ENCODE measurements around the gene EYS.

Gene EYS

DNA sequence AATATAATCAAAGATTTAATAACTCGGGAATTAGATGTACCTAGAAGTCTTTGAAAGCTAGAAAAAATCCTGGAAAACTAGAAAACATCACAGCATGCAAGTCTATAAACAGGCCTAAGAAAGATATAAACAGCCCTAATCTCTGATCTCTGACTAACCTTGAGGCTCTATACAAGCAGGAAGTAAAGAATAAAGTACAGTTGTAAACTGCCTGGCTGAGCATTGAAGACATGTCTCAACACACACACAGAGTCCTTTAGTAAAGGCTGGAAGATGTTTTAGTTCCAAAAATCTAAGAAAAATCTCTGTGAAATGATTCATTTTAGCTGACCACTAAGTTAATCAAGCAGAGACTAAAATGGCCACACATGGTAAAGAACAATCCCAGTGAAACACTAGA, 774.5 kb downstream of the EYS start:
- DNase-seq = no peak

DNA sequence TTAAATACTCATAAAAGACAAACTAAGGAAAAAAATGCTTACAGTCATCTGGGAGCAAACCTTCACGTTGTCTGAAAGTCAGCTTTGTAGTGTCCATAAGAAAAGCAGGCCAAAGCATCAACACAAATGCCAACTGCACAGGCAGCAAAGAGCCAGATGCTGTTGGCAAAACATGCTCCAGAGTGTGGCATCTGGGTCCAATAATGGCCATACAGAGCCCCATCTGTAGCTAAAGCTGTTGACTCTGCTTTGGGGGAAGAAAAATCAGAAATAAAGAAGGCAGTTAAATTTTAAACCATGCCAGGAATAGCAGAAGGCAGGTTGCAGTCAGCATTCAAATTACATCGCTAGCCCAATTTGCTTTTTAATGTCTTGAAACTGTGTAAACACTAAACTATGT, 776.3 kb downstream of the EYS start:
- DNase-seq = no peak

GRCh38 chr6:64926051-64926450, 781.0 kb downstream of the EYS start:
- DNase-seq = no peak

GRCh38 chr6:64920257-64920656, 786.8 kb downstream of the EYS start:
- no peak for DNase-seq

GRCh38 chr6:64914124-64914523, 792.9 kb downstream of the EYS start:
- no peak for DNase-seq

- no peak for DNase-seq
Measured at GRCh38 chr6:64912966-64913365, 794.1 kb downstream of the EYS start.

DNA sequence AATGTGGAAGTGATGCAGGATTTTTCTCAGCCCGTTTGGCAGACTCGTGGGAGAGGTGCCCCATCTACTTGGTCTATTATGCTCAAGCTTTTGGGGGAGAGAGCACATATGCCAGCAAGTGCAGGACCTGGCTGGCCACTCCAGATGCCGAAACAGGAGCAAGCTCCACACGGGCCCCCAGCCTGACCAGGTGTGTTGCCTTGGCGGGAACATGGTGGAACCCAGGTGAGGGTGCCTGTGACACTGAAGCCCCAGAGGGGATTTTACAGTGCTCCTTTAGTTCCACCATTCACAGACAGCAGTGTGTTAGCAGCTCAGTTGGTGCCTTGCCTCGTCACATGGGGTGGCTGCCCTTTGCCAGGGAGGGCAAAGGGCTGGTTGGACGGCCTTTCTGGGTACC, 798.9 kb downstream of the EYS start:
- no peak for DNase-seq

GRCh38 chr6:64904616-64905015, 802.4 kb downstream of the EYS start:
- DNase-seq = no peak

GRCh38 chr6:64902596-64902995, 804.4 kb downstream of the EYS start:
- DNase-seq = no peak

- no peak for DNase-seq
Measured at GRCh38 chr6:64896939-64897338, 810.1 kb downstream of the EYS start.

DNA sequence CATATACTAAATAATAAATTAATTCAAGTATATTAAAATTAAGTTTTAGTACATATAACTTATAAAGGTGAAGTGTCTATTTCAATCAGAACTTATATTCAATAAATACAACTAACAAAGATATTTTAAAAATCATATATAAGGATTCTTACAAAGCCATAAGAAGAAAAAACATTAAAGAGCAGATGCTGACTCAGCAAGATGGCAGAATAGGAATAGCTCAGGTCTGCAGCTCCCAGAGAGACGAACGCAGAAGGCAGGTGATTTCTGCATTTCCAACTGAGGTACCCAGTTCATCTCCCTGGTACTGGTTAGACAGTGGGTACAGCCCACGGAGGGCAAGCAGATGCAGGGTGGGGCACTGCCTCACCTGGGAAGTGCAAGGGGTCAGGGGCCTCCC, 811.1 kb downstream of the EYS start:
- DNase-seq = no peak

GRCh38 chr6:64890609-64891008, 816.4 kb downstream of the EYS start:
- DNase-seq = no peak

GRCh38 chr6:64889144-64889543, 817.9 kb downstream of the EYS start:
- DNase-seq = no peak

DNA sequence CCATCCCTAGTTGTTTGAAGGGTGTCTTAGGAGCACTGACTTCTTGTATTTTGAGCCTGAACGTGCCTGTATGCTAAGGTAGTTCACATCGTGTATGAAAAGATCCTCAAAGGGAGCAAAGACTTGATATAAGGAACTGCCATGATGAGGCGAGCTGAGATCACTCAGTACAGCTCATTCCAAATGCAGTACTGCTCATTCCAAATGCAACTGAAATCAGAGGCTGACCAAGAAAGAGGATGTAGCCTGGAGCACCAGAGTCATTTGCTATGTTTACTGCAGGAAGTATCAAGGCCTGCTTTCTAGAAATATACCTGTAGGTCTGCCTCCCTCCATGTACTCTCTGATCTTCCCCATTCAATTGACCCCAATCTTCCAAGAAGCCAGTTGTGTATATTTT, 832.2 kb downstream of the EYS start:
- DNase-seq = peak in 1 of 4 experiments; percentile 1

DNA sequence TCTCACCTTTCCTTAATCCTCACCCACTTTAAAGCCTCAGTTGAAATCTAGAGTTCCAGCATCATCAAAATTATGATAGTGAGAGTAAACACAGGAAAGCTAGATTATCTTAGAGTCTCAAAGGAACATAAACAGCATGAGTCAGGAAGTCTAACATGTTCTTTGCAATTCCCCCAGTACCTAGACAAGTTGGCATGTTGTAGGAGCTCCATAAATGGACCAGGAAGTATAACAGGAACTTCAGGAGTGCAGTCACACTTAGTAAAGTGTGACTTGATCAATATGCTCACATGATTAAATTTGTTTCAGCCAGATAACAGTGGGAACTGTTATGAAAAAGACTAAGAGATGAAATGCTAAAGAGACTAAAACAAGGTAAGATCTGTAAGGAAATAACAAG, 834.4 kb downstream of the EYS start:
- no peak for DNase-seq

- DNase-seq = no peak
Measured at GRCh38 chr6:64861039-64861651, 845.9 kb downstream of the EYS start.

- no peak for DNase-seq
Measured at GRCh38 chr6:64860203-64860602, 846.8 kb downstream of the EYS start.

GRCh38 chr6:64850121-64850520, 856.9 kb downstream of the EYS start:
- DNase-seq = no peak

- no peak for DNase-seq
Measured at GRCh38 chr6:64848467-64848866, 858.6 kb downstream of the EYS start.

DNA sequence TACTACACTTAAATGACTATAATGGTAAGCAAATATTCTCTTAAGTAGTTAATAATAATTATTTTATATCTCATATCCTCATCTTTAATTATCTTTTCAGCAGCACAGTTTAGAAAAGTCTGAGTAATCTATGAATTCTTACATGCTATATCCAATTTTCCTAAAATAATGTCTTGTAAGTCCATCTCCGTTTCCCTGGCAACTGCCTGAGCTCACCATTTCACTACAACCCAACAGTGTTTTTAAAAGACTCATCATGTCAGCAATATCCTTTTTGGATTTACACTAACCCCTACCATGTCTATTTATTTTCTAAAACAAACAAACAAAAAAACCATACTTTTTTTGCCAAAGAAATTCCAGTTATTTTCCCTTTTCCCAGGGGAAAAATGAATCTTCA, 859.6 kb downstream of the EYS start:
- DNase-seq = no peak

DNA sequence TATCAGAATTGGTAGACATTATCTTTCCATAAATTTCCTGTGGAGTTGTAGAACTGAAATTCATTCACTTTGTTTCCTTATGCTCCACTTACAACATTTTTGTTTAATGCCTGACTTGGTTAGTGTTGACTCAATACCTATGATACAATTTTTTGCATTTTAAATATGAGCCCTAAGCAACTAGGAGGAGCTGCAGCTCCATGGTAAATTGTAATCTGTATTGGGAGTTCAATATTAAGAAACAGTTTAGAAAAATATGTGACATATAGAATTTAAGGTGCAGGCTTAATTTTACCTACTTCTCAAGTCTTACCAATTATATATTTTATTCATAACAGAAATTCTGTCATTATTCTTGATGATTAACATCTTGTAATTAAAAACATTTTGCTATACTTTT, 868.3 kb downstream of the EYS start:
- DNase-seq = no peak

GRCh38 chr6:64831680-64832079, 875.3 kb downstream of the EYS start:
- no peak for DNase-seq

GRCh38 chr6:64817525-64817924, 889.5 kb downstream of the EYS start:
- no peak for DNase-seq

DNA sequence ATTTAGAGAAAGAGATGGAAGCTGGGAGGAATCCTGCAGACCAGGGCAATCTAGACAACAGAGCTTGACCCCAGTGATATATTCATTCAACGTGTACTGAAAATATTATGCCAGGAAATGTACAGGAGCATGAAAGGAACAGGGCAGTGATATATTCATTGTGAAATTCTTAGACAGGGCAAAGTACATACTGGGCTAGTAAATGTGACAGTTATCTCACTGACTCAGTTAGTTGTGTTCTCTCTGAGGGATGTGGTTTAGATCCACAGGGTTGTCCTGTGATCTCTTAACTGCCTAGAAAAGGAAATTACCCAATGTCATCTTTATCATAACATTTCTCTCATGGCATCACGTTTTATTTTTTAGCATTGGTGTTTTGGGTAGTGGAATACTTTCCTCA, 891.3 kb downstream of the EYS start:
- peak in 2 of 4 experiments; percentile 1 to 6 for DNase-seq

DNA sequence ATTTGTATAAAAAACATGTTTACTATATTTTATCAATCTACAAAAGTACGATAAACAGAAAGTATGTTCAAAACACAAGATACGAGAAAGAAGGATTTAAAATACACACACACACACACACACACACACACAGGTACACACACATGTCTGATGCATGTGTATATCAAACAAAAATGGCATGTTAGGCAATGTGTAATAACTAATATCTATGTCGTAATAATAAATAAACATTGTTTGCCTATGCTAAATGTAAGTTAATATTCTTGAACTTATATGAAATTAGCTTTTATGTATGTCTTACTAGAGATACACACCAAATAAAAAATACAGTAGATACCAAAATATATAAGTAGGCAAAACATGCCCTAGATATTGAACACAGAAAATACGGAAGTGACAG, 894.9 kb downstream of the EYS start:
- no peak for DNase-seq

DNA sequence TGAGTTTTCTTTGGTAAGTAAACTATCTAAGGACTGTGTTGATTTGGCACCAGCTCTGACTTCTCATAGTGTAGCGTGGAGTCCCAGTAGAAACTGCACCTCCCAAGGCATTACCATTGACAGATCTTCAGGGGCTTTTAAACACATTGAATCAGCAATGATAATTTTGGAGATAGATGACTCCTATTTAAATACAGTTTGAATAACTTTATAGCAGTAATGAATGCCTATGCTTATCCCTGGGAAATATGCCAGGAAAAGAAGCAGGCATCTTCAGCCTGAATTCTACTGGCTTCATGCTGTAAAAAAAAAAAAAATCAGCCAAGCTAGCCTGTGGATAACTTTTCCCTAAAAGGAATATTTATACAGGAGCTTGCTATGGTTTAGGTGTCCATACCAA, 895.9 kb downstream of the EYS start:
- no peak for DNase-seq
